CD14-positive monocyte (primary cell): ENCODE measurements around the gene PPP1R8. TPM values are rescaled to one million over a fixed set of nuclear protein-coding genes. Genes with fewer than 3 reads are reported as not detected.

ENCODE experiments used
- DNase-seq, 3 donors: peaks; one replicate each; pipeline ENCODE4 v3.0.0-alpha.2; 2011 to 2022
- H2AFZ ChIP-seq: 2 replicates; pipeline ENCODE4 v1.6.0; 2012; ENCODE audit warnings: mild to moderate bottlenecking, low read depth, low read length, inconsistent platforms; ENCODE audit not compliant: insufficient read depth, poor library complexity, severe bottlenecking
- H3K27ac ChIP-seq, 2 donors: 1 replicate in 1 of 2; 2 replicates in 1 of 2; pipeline ENCODE4 v1.5.1; 2012 to 2013; ENCODE audit warnings: low read length in 2 of 2, control low read depth in 1 of 2, inconsistent platforms in 1 of 2, low read depth in 1 of 2, mild to moderate bottlenecking in 1 of 2
- H3K27me3 ChIP-seq, 2 donors: one replicate each; pipeline versions ENCODE4 v1.6.0 to v1.6.1; 2011 to 2013; ENCODE audit warnings: low read length in 2 of 2; ENCODE audit not compliant: control insufficient read depth in 2 of 2, insufficient read depth in 2 of 2
- H3K36me3 ChIP-seq, 2 donors: replicated peaks in 1 of 2; 1 replicate in 1 of 2; 2 replicates in 1 of 2; pipeline versions ENCODE4 v1.5.1 to v1.6.1; 2012 to 2013; ENCODE audit warnings: low read length in 2 of 2, control low read depth in 1 of 2, inconsistent platforms in 1 of 2, mild to moderate bottlenecking in 1 of 2; ENCODE audit not compliant: insufficient read depth in 2 of 2, control insufficient read depth in 1 of 2
- H3K4me1 ChIP-seq, 2 donors: 1 replicate in 1 of 2; 2 replicates in 1 of 2; pipeline versions ENCODE4 v1.5.1 to v1.6.1; 2012 to 2013; ENCODE audit warnings: low read length in 2 of 2, control low read depth in 1 of 2, inconsistent platforms in 1 of 2, mild to moderate bottlenecking in 1 of 2, moderate library complexity in 1 of 2; ENCODE audit not compliant: insufficient read depth in 2 of 2, control insufficient read depth in 1 of 2
- H3K4me2 ChIP-seq: replicated peaks from 2 replicates; pipeline ENCODE3; 2012; ENCODE audit warnings: low read length, moderate library complexity, mild to moderate bottlenecking; ENCODE audit not compliant: poor library complexity, severe bottlenecking; ENCODE audit errors: extremely low read depth
- H3K4me3 ChIP-seq, 3 experiments: fragments of 200-600 bp in 1 of 3; sonication (generic) in 1 of 3; replicated peaks in 1 of 3; 1 replicate in 2 of 3; 2 replicates in 1 of 3; pipeline ENCODE4 v1.5.1; 2011 to 2013; ENCODE audit warnings: low read length in 3 of 3, mild to moderate bottlenecking in 3 of 3, control low read depth in 2 of 3, low read depth in 2 of 3, inconsistent platforms in 1 of 3, moderate library complexity in 1 of 3
- H3K79me2 ChIP-seq: 2 replicates; pipeline ENCODE4 v1.6.0; 2012; ENCODE audit warnings: mild to moderate bottlenecking, control low read depth, inconsistent platforms, low read length, moderate library complexity; ENCODE audit not compliant: insufficient read depth
- H3K9ac ChIP-seq: 2 replicates; pipeline ENCODE4 v1.6.0; 2017; ENCODE audit warnings: low read length, mild to moderate bottlenecking; ENCODE audit not compliant: insufficient read depth, poor library complexity, severe bottlenecking
- H3K9me3 ChIP-seq, 2 donors: replicated peaks in 1 of 2; 1 replicate in 1 of 2; 2 replicates in 1 of 2; pipeline versions ENCODE4 v1.5.1 to v1.6.1; 2012 to 2013; ENCODE audit warnings: low read length in 2 of 2, control low read depth in 1 of 2; ENCODE audit not compliant: control insufficient read depth in 1 of 2, insufficient read depth in 1 of 2
- H4K20me1 ChIP-seq: 2 replicates; pipeline ENCODE4 v1.6.0; 2012; ENCODE audit warnings: mild to moderate bottlenecking, low read length, control low read depth, moderate library complexity; ENCODE audit not compliant: insufficient read depth
- H3K27ac Mint-ChIP-seq, 7 donors: one replicate each; pipeline ENCODE4 v1.8.0; 2020; ENCODE audit warnings: mild to moderate bottlenecking in 7 of 7, mixed read lengths in 7 of 7, moderate library complexity in 6 of 7, inconsistent platforms in 2 of 7
- H3K27me3 Mint-ChIP-seq, 3 donors: one replicate each; pipeline ENCODE4 v1.8.0; 2021 to 2022; ENCODE audit warnings: low read depth in 3 of 3, mild to moderate bottlenecking in 3 of 3, mixed read lengths in 3 of 3, moderate library complexity in 3 of 3, inconsistent platforms in 1 of 3
- H3K36me3 Mint-ChIP-seq, 2 donors: one replicate each; pipeline ENCODE4 v1.8.0; 2020; ENCODE audit warnings: mixed read lengths in 2 of 2, inconsistent platforms in 1 of 2, mild to moderate bottlenecking in 1 of 2
- H3K4me1 Mint-ChIP-seq: one replicate; pipeline ENCODE4 v1.8.0; 2020; ENCODE audit warnings: mild to moderate bottlenecking, mixed read lengths
- H3K4me3 Mint-ChIP-seq, 2 donors: one replicate each; pipeline ENCODE4 v1.8.0; 2020; ENCODE audit warnings: mild to moderate bottlenecking in 2 of 2, mixed read lengths in 2 of 2, moderate library complexity in 1 of 2
- H3K9me3 Mint-ChIP-seq, 7 donors: one replicate each; pipeline ENCODE4 v1.8.0; 2020 to 2022; ENCODE audit warnings: mixed read lengths in 7 of 7, mild to moderate bottlenecking in 6 of 7, moderate library complexity in 6 of 7, inconsistent platforms in 2 of 7
- CTCF ChIP-seq: fragments of 200-600 bp; IDR thresholded peaks from one replicate; pipeline ENCODE4 v1.8.0; 2022; ENCODE audit warnings: antibody characterized with exemption, mild to moderate bottlenecking
- WGBS: methylation state at CpG from one replicate; pipeline ENCODE4 v1.1.5; 2013; ENCODE audit warnings: missing lambda C conversion rate; ENCODE audit not compliant: insufficient coverage; 5-methylcytosine and 5-hydroxymethylcytosine counted together
- intact Hi-C, 2 donors: fragments of 100-400 bp; cut with micrococcal nuclease; formaldehyde crosslinking; loops; one replicate each; pipeline versions ENCODE4 v1.15.0 to v1.15.1; 2023
- polyA plus RNA-seq, 3 donors: library from polyadenylated mRNA; depleted of rRNA in 1 of 3; unstranded in 2 of 3; stranded (reverse) in 1 of 3; fragments of 300-500 nt in 2 of 3; fragments of >200 nt in 1 of 3; fragmentation: Illumina TruSeq in 2 of 3; gene quantifications; 1 replicate in 2 of 3; 2 replicates in 1 of 3; pipeline ENCODE4 v1.2.3, GENCODE V29; 2012 to 2021

The PPP1R8 gene
- polyA plus RNA-seq, 3 donors: 17.0 to 23.9 (median 21.4) TPM

- peaks cover 27 to 41% of the 10 kb centered on the region in 2 donors for H3K36me3 Mint-ChIP-seq
- no peak overlapping the region for H3K4me2 ChIP-seq
- no peak overlapping the region for H3K27ac Mint-ChIP-seq
- H3K4me1 ChIP-seq: peaks cover 14 to 19% of the 10 kb centered on the region in 2 donors
- peaks cover 17% of the 10 kb centered on the region for H3K4me1 Mint-ChIP-seq
- H3K9me3 ChIP-seq: no peaks in the 10 kb centered on the region
- no peak overlapping the region for H3K4me3 Mint-ChIP-seq
- intact Hi-C loops: no loop called here
- no peak overlapping the region for H3K27ac ChIP-seq
- H4K20me1 ChIP-seq: peaks cover 14% of the 10 kb centered on the region
- peaks cover 68% of the 10 kb centered on the region for H3K79me2 ChIP-seq
- H3K4me3 ChIP-seq: no peak overlapping the region
- no peak for TF ChIP-seq CTCF
- no peaks in the 10 kb centered on the region for H3K27me3 Mint-ChIP-seq
- H3K27me3 ChIP-seq: no peaks in the 10 kb centered on the region
- DNase-seq: no peak
- H3K36me3 ChIP-seq: peaks cover 30 to 42% of the 10 kb centered on the region in 2 donors
- no peak overlapping the region for H2AFZ ChIP-seq
- 100% methylated on average over 1 of the region's 3 CpGs for WGBS
- peaks cover 0 to 5% (median 0%) of the 10 kb centered on the region in 7 donors for H3K9me3 Mint-ChIP-seq
- H3K9ac ChIP-seq: no peak overlapping the region
Observed at GRCh38 chr1:27833470-27833869, 2.9 kb downstream of the PPP1R8 start.

DNA sequence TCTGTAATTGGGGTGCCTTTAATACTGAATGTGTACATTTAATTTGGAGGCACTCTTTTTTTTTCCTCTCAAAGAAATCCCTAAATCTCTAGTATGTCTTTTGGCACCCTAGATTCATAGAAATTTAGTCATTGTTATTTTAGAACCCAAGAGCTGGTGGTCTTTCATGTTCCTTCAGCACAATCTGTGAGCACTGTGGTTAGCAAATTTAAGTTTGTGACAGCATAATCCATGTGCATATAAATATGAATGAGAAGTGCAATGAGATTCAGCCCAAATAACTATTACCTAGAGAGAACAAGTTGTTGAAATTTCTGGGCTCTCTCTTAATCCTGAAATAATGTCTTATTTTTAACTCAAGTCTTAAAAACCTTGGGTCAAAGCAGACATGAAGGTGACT is 4.5 kb downstream of the PPP1R8 start:
- no peak overlapping the region for H3K9ac ChIP-seq
- no peak overlapping the region for H3K4me2 ChIP-seq
- H3K4me3 Mint-ChIP-seq: no peak overlapping the region
- H3K27ac ChIP-seq: no peak overlapping the region
- no peak for DNase-seq
- peaks cover 0 to 5% (median 0%) of the 10 kb centered on the region in 7 donors for H3K9me3 Mint-ChIP-seq
- H3K4me1 ChIP-seq: peaks cover 10 to 15% of the 10 kb centered on the region in 2 donors
- H4K20me1 ChIP-seq: peaks cover 22% of the 10 kb centered on the region
- H3K36me3 Mint-ChIP-seq: peaks cover 37 to 57% of the 10 kb centered on the region in 2 donors
- H3K27ac Mint-ChIP-seq: no peak overlapping the region
- H3K27me3 ChIP-seq: no peaks in the 10 kb centered on the region
- peaks cover 15% of the 10 kb centered on the region for H3K4me1 Mint-ChIP-seq
- H2AFZ ChIP-seq: no peak overlapping the region
- no peaks in the 10 kb centered on the region for H3K9me3 ChIP-seq
- H3K27me3 Mint-ChIP-seq: no peaks in the 10 kb centered on the region
- no peak for TF ChIP-seq CTCF
- peaks cover 76% of the 10 kb centered on the region for H3K79me2 ChIP-seq
- H3K36me3 ChIP-seq: peaks cover 42 to 56% of the 10 kb centered on the region in 2 donors
- no peak overlapping the region for H3K4me3 ChIP-seq
- intact Hi-C loops: no loop called here
